Sigmoid colon (tissue), 4 donors: ENCODE results near the gene SVEP1.

ENCODE experiments used
- POLR2AphosphoS5 ChIP-seq, 4 donors: sonication (generic); formaldehyde crosslinking; IDR thresholded peaks; one replicate each; pipeline ENCODE4 v1.6.1; 2017; ENCODE audit warnings: antibody characterized with exemption in 4 of 4
- TF ChIP-seq, protein P1 (sequence below), 4 experiments: fragments of 450-650 bp in 3 of 4; fragments of 200-600 bp in 1 of 4; IDR thresholded peaks; one replicate each; pipeline ENCODE4 v1.5.1; 2016 to 2019; ENCODE audit warnings: antibody characterized with exemption in 4 of 4, mild to moderate bottlenecking in 3 of 4, moderate library complexity in 2 of 4

DNA sequence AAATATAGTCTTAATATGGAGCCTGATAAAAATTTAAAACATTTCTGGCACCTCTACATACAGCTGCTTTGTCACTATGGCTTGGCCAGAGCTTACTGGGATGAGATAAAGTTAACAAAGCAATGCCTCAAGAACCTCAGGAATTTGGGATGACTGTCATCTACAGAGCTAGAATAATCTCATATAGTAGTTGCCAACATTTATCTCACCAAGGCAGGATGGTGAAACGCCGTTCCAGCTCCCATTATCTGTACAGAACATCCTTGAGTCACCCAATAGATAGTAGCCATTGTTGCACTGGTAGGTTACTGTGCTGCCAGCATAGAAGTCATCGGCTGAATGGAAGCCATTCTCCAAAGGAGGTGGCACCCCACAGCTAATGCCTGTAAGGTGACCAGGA, 147.3 kb downstream of the SVEP1 start:
- no peak for TF ChIP-seq POLR2AphosphoS5 (IDR thresholded peaks at IDR 0.05)
- TF ChIP-seq, protein P1, sequence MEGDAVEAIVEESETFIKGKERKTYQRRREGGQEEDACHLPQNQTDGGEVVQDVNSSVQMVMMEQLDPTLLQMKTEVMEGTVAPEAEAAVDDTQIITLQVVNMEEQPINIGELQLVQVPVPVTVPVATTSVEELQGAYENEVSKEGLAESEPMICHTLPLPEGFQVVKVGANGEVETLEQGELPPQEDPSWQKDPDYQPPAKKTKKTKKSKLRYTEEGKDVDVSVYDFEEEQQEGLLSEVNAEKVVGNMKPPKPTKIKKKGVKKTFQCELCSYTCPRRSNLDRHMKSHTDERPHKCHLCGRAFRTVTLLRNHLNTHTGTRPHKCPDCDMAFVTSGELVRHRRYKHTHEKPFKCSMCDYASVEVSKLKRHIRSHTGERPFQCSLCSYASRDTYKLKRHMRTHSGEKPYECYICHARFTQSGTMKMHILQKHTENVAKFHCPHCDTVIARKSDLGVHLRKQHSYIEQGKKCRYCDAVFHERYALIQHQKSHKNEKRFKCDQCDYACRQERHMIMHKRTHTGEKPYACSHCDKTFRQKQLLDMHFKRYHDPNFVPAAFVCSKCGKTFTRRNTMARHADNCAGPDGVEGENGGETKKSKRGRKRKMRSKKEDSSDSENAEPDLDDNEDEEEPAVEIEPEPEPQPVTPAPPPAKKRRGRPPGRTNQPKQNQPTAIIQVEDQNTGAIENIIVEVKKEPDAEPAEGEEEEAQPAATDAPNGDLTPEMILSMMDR (IDR thresholded peaks at IDR 0.05): no peak
